Endothelial cell of umbilical vein (primary cell): ENCODE results near the gene GNGT2. TPM values are rescaled to one million over a fixed set of nuclear protein-coding genes. Genes with fewer than 3 reads are reported as not detected.
"Not testable (repeated sequence)": the region's sequence is repeated elsewhere in the genome, so short reads cannot be mapped to it uniquely, and the experiment has no call there.

Experiments used
- BruUV-seq: library from RNA; stranded (reverse); fragments of 400-500 nt; replicated peaks from 2 replicates; lab custom pipeline; 2021; lab: Mats Ljungman, UMichigan
- CTCF ChIA-PET: fragments of 300-600, 350-600 bp; sonication (Branson Sonifier 250); formaldehyde crosslinking; loops from one replicate; lab custom pipeline; 2021; ENCODE audit warnings: antibody characterized with exemption, inconsistent platforms; lab: Charles Lee
- POLR2A ChIA-PET: fragments of 300-600, 350-600 bp; sonication (Branson Sonifier 250); formaldehyde crosslinking; loops from one replicate; lab custom pipeline; 2021; ENCODE audit warnings: antibody characterized with exemption, inconsistent platforms; lab: Charles Lee
- DNase-seq: peaks from one replicate; pipeline ENCODE4 v3.0.0-alpha.2; 2011; ENCODE audit warnings: low read depth, low spot score
- FAIRE-seq: peaks from 2 replicates; lab custom pipeline; 2011; peaks lifted over from hg19 to GRCh38; lab: Jason Lieb, UNC
- H2AFZ ChIP-seq: 2 replicates; pipeline ENCODE4 v1.6.0; 2012; ENCODE audit warnings: low read depth, low read length, control low read depth, inconsistent platforms
- H3K27ac ChIP-seq: 2 replicates; pipeline ENCODE4 v1.5.1; 2011; ENCODE audit warnings: low read depth, mild to moderate bottlenecking, control low read depth, low read length, moderate library complexity; ENCODE audit not compliant: insufficient read depth
- H3K27me3 ChIP-seq, 2 experiments: 2 replicates each; pipeline versions ENCODE4 v1.6.0 to v1.6.1; 2011; ENCODE audit warnings: low read length in 2 of 2, mixed read lengths in 1 of 2; ENCODE audit not compliant: control insufficient read depth in 2 of 2, insufficient read depth in 2 of 2
- H3K36me3 ChIP-seq, 2 experiments: 2 replicates in 1 of 2; 3 replicates in 1 of 2; pipeline ENCODE4 v1.5.1; 2011; ENCODE audit warnings: low read length in 2 of 2, mild to moderate bottlenecking in 1 of 2, moderate library complexity in 1 of 2; ENCODE audit not compliant: control insufficient read depth in 2 of 2, insufficient read depth in 2 of 2; ENCODE audit errors: extremely low read depth in 1 of 2
- H3K4me1 ChIP-seq: 3 replicates; pipeline ENCODE4 v1.5.1; 2011; ENCODE audit warnings: mild to moderate bottlenecking, low read length; ENCODE audit not compliant: control insufficient read depth, insufficient read depth; ENCODE audit errors: extremely low read depth
- H3K4me2 ChIP-seq: 2 replicates; pipeline ENCODE4 v1.6.1; 2011; ENCODE audit warnings: low read length, control low read depth, mixed read lengths; ENCODE audit not compliant: insufficient read depth
- H3K4me3 ChIP-seq, 3 experiments: fragments of 200-600 bp in 1 of 3; sonication (generic), shearing (Covaris generic) in 1 of 3; replicated peaks in 1 of 3; 2 replicates each; pipeline ENCODE4 v1.5.1; 2011 to 2016; ENCODE audit warnings: control low read depth in 3 of 3, low read length in 3 of 3, mild to moderate bottlenecking in 2 of 3, inconsistent platforms in 1 of 3, low read depth in 1 of 3, moderate library complexity in 1 of 3; ENCODE audit not compliant: insufficient read depth in 1 of 3
- H3K79me2 ChIP-seq: 2 replicates; pipeline ENCODE4 v1.6.0; 2012; ENCODE audit warnings: low read length, inconsistent platforms; ENCODE audit not compliant: control insufficient read depth, insufficient read depth
- H3K9ac ChIP-seq: replicated peaks from 2 replicates; pipeline ENCODE3; 2011; ENCODE audit warnings: low read length, control low read depth; ENCODE audit not compliant: insufficient read depth; ENCODE audit errors: extremely low read depth
- H3K9me1 ChIP-seq: replicated peaks from 3 replicates; pipeline ENCODE4 v1.6.0; 2011; ENCODE audit warnings: mild to moderate bottlenecking, low read length; ENCODE audit not compliant: control insufficient read depth, insufficient read depth; ENCODE audit errors: extremely low read depth
- H3K9me3 ChIP-seq: replicated peaks from 2 replicates; pipeline ENCODE4 v1.5.1; 2012; ENCODE audit warnings: low read length, inconsistent platforms; ENCODE audit not compliant: control insufficient read depth, insufficient read depth
- H4K20me1 ChIP-seq: replicated peaks from 2 replicates; pipeline ENCODE3; 2011; ENCODE audit warnings: mild to moderate bottlenecking, low read length; ENCODE audit not compliant: control insufficient read depth, insufficient read depth; ENCODE audit errors: extremely low read depth
- EZH2 ChIP-seq: IDR thresholded peaks from 2 replicates; pipeline ENCODE4 v1.6.1; 2012; ENCODE audit warnings: borderline replicate concordance, low read depth, mild to moderate bottlenecking, moderate library complexity, low read length, inconsistent platforms; ENCODE audit not compliant: severe bottlenecking
- FOS ChIP-seq: IDR thresholded peaks from 2 replicates; pipeline ENCODE4 v1.6.1; 2011; ENCODE audit warnings: mild to moderate bottlenecking, low read length, moderate library complexity, borderline replicate concordance; ENCODE audit not compliant: insufficient read depth
- GATA2 ChIP-seq: IDR thresholded peaks from 2 replicates; pipeline ENCODE4 v1.7.0; 2011; ENCODE audit warnings: low read depth, mild to moderate bottlenecking, moderate library complexity, mixed read lengths, low read length; ENCODE audit not compliant: insufficient read length, insufficient read depth
- JUN ChIP-seq: IDR thresholded peaks from 2 replicates; pipeline ENCODE4 v1.6.1; 2011; ENCODE audit warnings: borderline replicate concordance, low read depth; ENCODE audit not compliant: insufficient read length, insufficient read depth
- MYC ChIP-seq: IDR thresholded peaks from one replicate; pipeline ENCODE4 v1.6.1; 2011; ENCODE audit warnings: mild to moderate bottlenecking, low read depth, low read length
- POLR2A ChIP-seq: IDR thresholded peaks from 2 replicates; pipeline ENCODE4 v1.6.1; 2012; ENCODE audit warnings: low read depth, mild to moderate bottlenecking, control low read depth, low read length
- POLR2AphosphoS5 ChIP-seq: IDR thresholded peaks from 2 replicates; pipeline ENCODE4 v1.6.1; 2012; ENCODE audit warnings: low read depth, mild to moderate bottlenecking, control low read depth, low read length, moderate library complexity; ENCODE audit not compliant: insufficient read depth
- dilution Hi-C: fragments of 300-500 bp; cut with MboI; formaldehyde crosslinking; loops from one replicate; pipeline ENCODE4 v1.15.0; 2019; ENCODE audit warnings: low sequenced_read_pairs; ENCODE audit not compliant: extremely low pct_ligation_motif_present
- intact Hi-C: fragments of 100-400 bp; cut with micrococcal nuclease; formaldehyde crosslinking; loops from one replicate; pipeline ENCODE4 v1.10.0; 2022
- polyA plus RNA-seq, 4 experiments: library from polyadenylated mRNA; depleted of rRNA in 3 of 4; stranded (reverse) in 3 of 4; unstranded in 1 of 4; fragments of >200 nt; gene quantifications; 2 replicates each; pipeline versions ENCODE4 v1.2.1 to v1.2.3, GENCODE V29; 2011 to 2012; ENCODE audit warnings: missing spikeins in 1 of 4
- total RNA-seq: library from RNA; stranded (reverse); gene quantifications from 2 replicates; pipeline ENCODE4 v1.2.3, GENCODE V29; 2021
- TF ChIP-seq, protein P1 (sequence below): IDR thresholded peaks from 2 replicates; pipeline ENCODE4 v1.6.1; 2011; ENCODE audit not compliant: insufficient read depth, insufficient read length
- TF ChIP-seq, protein P2 (sequence below), 2 donors: IDR thresholded peaks; 1 replicate in 1 of 2; 2 replicates in 1 of 2; pipeline ENCODE4 v1.5.1; 2011; ENCODE audit warnings: low read length in 2 of 2, mild to moderate bottlenecking in 2 of 2, moderate library complexity in 2 of 2, control low read depth in 1 of 2, inconsistent platforms in 1 of 2, low read depth in 1 of 2; ENCODE audit not compliant: insufficient read depth in 1 of 2; ENCODE audit errors: extremely low read depth in 1 of 2

GNGT2 gene
- total and polyA plus RNA-seq, 2 donors (not counting 3 experiments of a cell fraction or from before 2014, with no cell fraction given), result 2.8 to 3.8 TPM

DNA sequence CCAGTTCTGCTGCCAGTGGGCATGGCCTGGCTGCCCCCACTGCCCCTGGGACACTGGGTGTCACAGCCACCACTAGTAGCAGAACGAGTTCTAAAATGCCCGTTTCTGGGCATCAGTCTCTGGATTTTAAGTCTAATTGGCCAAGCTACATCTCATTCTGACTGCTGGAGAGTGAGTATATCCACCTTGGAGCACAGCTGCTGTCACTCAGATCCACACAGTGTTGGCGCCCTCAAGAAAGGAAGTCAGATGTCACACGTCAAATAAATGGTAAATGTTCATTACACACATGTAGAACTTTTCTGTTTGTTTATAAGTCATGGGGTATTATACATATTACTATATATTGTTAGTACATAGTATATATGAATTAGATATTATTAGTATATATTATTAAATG, 19.4 kb downstream of the GNGT2 start:
- CTCF ChIA-PET, result interaction anchor here (0.7 to 15.9 kb wide), 6 partner anchors 10 to 100 kb away, joined by 3 to 212 read pairs (median 10); partner anchors contain the start of genes ABI3, GNGT2 and PHOSPHO1
- H3K36me3 ChIP-seq, result no peaks in the 10 kb centered on the region
- no peaks in the 10 kb centered on the region for H3K9me3 ChIP-seq
- H4K20me1 ChIP-seq, result no peaks in the 10 kb centered on the region
- H3K79me2 ChIP-seq, result no peaks in the 10 kb centered on the region
- H3K4me3 ChIP-seq, result no peak overlapping the region
- H3K9ac ChIP-seq, result no peak overlapping the region
- no peak overlapping the region for H3K27ac ChIP-seq
- no TSS peak for BruUV-seq
- peaks cover 8% of the 10 kb centered on the region for H3K4me1 ChIP-seq
- DNase-seq (no peak), FAIRE-seq (no peak)
- no peak overlapping the region for H3K4me2 ChIP-seq
- peak overlapping the region; percentile 59 for H2AFZ ChIP-seq
- intact Hi-C loops, result no loop called here
- dilution Hi-C loops, result no loop called here
- TF ChIP-seq POLR2AphosphoS5, result no peak
- TF ChIP-seq, protein P1, sequence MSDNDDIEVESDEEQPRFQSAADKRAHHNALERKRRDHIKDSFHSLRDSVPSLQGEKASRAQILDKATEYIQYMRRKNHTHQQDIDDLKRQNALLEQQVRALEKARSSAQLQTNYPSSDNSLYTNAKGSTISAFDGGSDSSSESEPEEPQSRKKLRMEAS, result no peak
- no peaks in the 10 kb centered on the region for H3K9me1 ChIP-seq
- H3K27me3 ChIP-seq, result no peaks in the 10 kb centered on the region
- POLR2A ChIA-PET, result interaction anchor here (1.1 kb wide), 1 partner anchor 21 kb away, joined by 3 read pairs; no protein-coding TSS in a partner anchor

DNA sequence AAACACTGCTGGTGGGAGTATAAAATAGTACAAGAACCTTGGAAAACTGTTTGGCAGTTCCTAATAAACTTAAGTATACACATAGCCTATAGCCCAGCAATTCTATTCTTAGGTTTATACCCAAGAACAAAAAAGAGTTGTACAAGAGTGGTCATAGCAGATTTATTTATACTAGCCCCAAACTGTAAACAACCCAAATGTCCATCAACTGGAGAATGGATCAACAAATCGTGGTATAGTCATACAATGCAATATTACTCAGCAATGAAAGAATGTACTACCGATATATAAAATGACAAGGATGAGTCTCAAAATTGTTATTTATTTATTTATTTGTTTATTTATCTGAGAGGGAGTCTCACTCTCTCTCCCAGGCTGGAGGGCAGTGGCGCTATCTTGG, 23.1 kb downstream of the GNGT2 start:
- CTCF ChIA-PET, result no interaction called here
- H3K9me1 ChIP-seq, result no peaks in the 10 kb centered on the region
- no peak overlapping the region for H3K27ac ChIP-seq
- H3K4me3 ChIP-seq, result no peak overlapping the region
- no TSS peak for BruUV-seq
- no peak for FAIRE-seq
- no peak overlapping the region for H3K4me2 ChIP-seq
- no peaks in the 10 kb centered on the region for H4K20me1 ChIP-seq
- intact Hi-C loops, result no loop called here
- no peaks in the 10 kb centered on the region for H3K79me2 ChIP-seq
- H3K27me3 ChIP-seq, result no peaks in the 10 kb centered on the region
- no peaks in the 10 kb centered on the region for H3K36me3 ChIP-seq
- POLR2A ChIA-PET, result no interaction called here
- no peak for DNase-seq
- peaks cover 8% of the 10 kb centered on the region for H3K4me1 ChIP-seq
- TF ChIP-seq, protein P1, result no peak
- TF ChIP-seq FOS (no peak), JUN (no peak), POLR2A (no peak), POLR2AphosphoS5 (no peak), MYC (no peak), EZH2 (no peak), GATA2 (no peak)
- TF ChIP-seq, protein P2, sequence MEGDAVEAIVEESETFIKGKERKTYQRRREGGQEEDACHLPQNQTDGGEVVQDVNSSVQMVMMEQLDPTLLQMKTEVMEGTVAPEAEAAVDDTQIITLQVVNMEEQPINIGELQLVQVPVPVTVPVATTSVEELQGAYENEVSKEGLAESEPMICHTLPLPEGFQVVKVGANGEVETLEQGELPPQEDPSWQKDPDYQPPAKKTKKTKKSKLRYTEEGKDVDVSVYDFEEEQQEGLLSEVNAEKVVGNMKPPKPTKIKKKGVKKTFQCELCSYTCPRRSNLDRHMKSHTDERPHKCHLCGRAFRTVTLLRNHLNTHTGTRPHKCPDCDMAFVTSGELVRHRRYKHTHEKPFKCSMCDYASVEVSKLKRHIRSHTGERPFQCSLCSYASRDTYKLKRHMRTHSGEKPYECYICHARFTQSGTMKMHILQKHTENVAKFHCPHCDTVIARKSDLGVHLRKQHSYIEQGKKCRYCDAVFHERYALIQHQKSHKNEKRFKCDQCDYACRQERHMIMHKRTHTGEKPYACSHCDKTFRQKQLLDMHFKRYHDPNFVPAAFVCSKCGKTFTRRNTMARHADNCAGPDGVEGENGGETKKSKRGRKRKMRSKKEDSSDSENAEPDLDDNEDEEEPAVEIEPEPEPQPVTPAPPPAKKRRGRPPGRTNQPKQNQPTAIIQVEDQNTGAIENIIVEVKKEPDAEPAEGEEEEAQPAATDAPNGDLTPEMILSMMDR (IDR thresholded peaks at IDR 0.05; ENCODE audit: extremely low read depth in 1 of 2, insufficient read depth in 1 of 2, low read depth in 1 of 2, low read length in 2 of 2), result no peak
- no peak overlapping the region for H3K9ac ChIP-seq
- dilution Hi-C loops, result no loop called here
- H2AFZ ChIP-seq, result no peak overlapping the region
- H3K9me3 ChIP-seq, result no peaks in the 10 kb centered on the region

DNA sequence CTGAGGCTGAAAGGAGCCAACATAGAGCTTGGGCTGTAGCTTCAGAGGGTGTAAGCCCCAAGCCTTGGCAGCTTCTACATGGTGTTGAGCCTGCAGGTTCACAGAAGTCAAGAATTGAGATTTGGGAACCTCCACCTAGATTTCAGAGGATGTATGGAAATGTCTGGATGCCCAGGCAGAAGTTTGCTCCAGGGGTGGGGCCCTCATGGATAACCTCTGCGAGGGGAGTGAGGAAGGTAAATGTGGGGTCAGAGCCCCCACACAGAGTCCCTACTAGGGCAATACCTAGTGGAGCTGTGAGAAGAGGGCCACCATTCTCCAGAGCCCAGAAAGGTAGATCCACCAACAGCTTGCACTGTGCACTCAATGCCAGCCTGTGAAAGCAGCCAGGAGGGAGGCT, 25.0 kb downstream of the GNGT2 start:
- dilution Hi-C loops, POLR2A ChIA-PET, H3K9me3 ChIP-seq, H3K4me3 ChIP-seq, H3K9ac ChIP-seq, H3K79me2 ChIP-seq, BruUV-seq, H4K20me1 ChIP-seq, FAIRE-seq, H3K36me3 ChIP-seq, H3K9me1 ChIP-seq, intact Hi-C loops, H3K27ac ChIP-seq, H2AFZ ChIP-seq, H3K4me1 ChIP-seq, DNase-seq, H3K4me2 ChIP-seq, H3K27me3 ChIP-seq: not testable (repeated sequence)
- CTCF ChIA-PET, result interaction anchor here (0.9 to 3.8 kb wide), 2 partner anchors 39 to 106 kb away, joined by 3 to 14 read pairs; no protein-coding TSS in a partner anchor
